Vagina (tissue), 2 donors: ENCODE data around the gene SHD. TPM values are rescaled to one million over a fixed set of nuclear protein-coding genes. Genes with fewer than 3 reads are reported as not detected.

Experiments
- DNase-seq, 2 donors: peaks; one replicate each; pipeline ENCODE4 v3.0.0-alpha.2; 2017; ENCODE audit errors: extremely low spot score in 2 of 2
- H3K27ac ChIP-seq: fragments of 200-600 bp; sonication (generic); one replicate; pipeline ENCODE4 v1.5.1; 2019
- H3K27me3 ChIP-seq: fragments of 200-600 bp; sonication (generic); one replicate; pipeline ENCODE4 v1.5.1; 2019
- H3K36me3 ChIP-seq, 2 donors: fragments of 200-600 bp; sonication (generic); one replicate each; pipeline ENCODE4 v1.5.1; 2017 to 2019
- H3K4me1 ChIP-seq: fragments of 200-600 bp; sonication (generic); one replicate; pipeline ENCODE4 v1.5.1; 2019
- H3K4me3 ChIP-seq, 2 donors: fragments of 200-600 bp; sonication (generic); 1 replicate in 1 of 2; 2 replicates in 1 of 2; pipeline ENCODE4 v1.5.1; 2016 to 2019
- H3K9me3 ChIP-seq: fragments of 200-600 bp; sonication (generic); one replicate; pipeline ENCODE4 v1.5.1; 2019
- POLR2A ChIP-seq, 2 donors: fragments of 450-650 bp; IDR thresholded peaks; one replicate each; pipeline ENCODE4 v1.6.1; 2017; ENCODE audit warnings: antibody characterized with exemption in 2 of 2, mild to moderate bottlenecking in 2 of 2, moderate library complexity in 2 of 2
- POLR2AphosphoS5 ChIP-seq, 2 donors: sonication (generic); formaldehyde crosslinking; IDR thresholded peaks; one replicate each; pipeline ENCODE4 v1.9.0; 2017; ENCODE audit warnings: antibody characterized with exemption in 2 of 2, mild to moderate bottlenecking in 2 of 2, low read depth in 1 of 2; ENCODE audit not compliant: insufficient read depth in 1 of 2
- intact Hi-C: fragments of 100-400 bp; cut with DNase I; formaldehyde crosslinking; loops from one replicate; pipeline ENCODE4 v1.15.1; 2023
- total RNA-seq: library from RNA; depleted of rRNA; stranded (reverse); fragments of >200 nt; gene quantifications from one replicate; pipeline ENCODE4 v1.2.3, GENCODE V29; 2016
- TF ChIP-seq, protein P1 (sequence below), 3 experiments: fragments of 450-650 bp in 2 of 3; fragments of 200-600 bp in 1 of 3; sonication (generic) in 1 of 3; IDR thresholded peaks; one replicate each; pipeline ENCODE4 v1.5.1; 2017 to 2019; ENCODE audit warnings: antibody characterized with exemption in 3 of 3, mild to moderate bottlenecking in 2 of 3, moderate library complexity in 2 of 3

Gene SHD
- total RNA-seq, 1 donor from 2014 or later, result not detected

- no peak for DNase-seq
- Histone ChIP-seq H3K27me3 (no peaks in the 10 kb centered on the region), H3K36me3 (no peaks in the 10 kb centered on the region), H3K4me1 (peaks cover 13% of the 10 kb centered on the region), H3K9me3 (no peaks in the 10 kb centered on the region), H3K27ac (no peak overlapping the region), H3K4me3 (no peak overlapping the region)
- TF ChIP-seq POLR2AphosphoS5 (IDR thresholded peaks at IDR 0.05; ENCODE audit: insufficient read depth in 1 of 2, low read depth in 1 of 2) (no peak), POLR2A (IDR thresholded peaks at IDR 0.05) (no peak)
- TF ChIP-seq, protein P1, sequence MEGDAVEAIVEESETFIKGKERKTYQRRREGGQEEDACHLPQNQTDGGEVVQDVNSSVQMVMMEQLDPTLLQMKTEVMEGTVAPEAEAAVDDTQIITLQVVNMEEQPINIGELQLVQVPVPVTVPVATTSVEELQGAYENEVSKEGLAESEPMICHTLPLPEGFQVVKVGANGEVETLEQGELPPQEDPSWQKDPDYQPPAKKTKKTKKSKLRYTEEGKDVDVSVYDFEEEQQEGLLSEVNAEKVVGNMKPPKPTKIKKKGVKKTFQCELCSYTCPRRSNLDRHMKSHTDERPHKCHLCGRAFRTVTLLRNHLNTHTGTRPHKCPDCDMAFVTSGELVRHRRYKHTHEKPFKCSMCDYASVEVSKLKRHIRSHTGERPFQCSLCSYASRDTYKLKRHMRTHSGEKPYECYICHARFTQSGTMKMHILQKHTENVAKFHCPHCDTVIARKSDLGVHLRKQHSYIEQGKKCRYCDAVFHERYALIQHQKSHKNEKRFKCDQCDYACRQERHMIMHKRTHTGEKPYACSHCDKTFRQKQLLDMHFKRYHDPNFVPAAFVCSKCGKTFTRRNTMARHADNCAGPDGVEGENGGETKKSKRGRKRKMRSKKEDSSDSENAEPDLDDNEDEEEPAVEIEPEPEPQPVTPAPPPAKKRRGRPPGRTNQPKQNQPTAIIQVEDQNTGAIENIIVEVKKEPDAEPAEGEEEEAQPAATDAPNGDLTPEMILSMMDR (IDR thresholded peaks at IDR 0.05), result no peak
- intact Hi-C loops, result no loop called here
Measured at GRCh38 chr19:4322942-4323665, 44.0 kb downstream of the SHD start.

DNA sequence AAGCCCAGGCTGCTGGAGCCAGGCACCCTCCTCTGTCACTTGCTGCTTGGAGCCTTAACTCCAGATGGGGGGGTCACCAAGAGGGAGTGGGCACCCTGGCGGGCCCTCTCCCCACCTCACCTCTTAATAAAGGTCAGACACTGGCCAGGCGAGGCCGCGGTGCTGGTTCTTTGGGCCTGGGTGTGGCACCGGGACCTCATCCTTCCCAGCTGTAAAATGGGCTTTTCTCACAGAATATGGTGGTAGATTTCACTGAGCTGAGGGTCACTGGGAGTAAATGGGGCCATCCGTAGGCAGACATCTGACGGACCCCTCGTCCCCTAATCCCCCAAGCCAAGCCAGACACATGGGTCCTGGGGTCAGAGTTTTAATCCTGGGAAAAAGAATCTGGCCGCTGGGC lies 44.6 kb downstream of the SHD start:
- Histone ChIP-seq H3K4me3 (no peak overlapping the region), H3K4me1 (peaks cover 16% of the 10 kb centered on the region), H3K27me3 (no peaks in the 10 kb centered on the region), H3K36me3 (no peaks in the 10 kb centered on the region), H3K9me3 (no peaks in the 10 kb centered on the region), H3K27ac (no peak overlapping the region)
- no peak for DNase-seq
- intact Hi-C loops, result no loop called here
- TF ChIP-seq, protein P1 (IDR thresholded peaks at IDR 0.05), result no peak
- TF ChIP-seq POLR2AphosphoS5 (IDR thresholded peaks at IDR 0.05; ENCODE audit: insufficient read depth in 1 of 2, low read depth in 1 of 2) (no peak), POLR2A (IDR thresholded peaks at IDR 0.05) (no peak)

GRCh38 chr19:4324228-4324627 lies 45.2 kb downstream of the SHD start:
- Histone ChIP-seq H3K36me3 (no peaks in the 10 kb centered on the region), H3K4me3 (no peak overlapping the region), H3K4me1 (peaks cover 21% of the 10 kb centered on the region), H3K9me3 (no peaks in the 10 kb centered on the region), H3K27me3 (no peaks in the 10 kb centered on the region), H3K27ac (no peak overlapping the region)
- intact Hi-C loops, result no loop called here
- no peak for DNase-seq
- no peak for TF ChIP-seq POLR2A (IDR thresholded peaks at IDR 0.05)

DNA sequence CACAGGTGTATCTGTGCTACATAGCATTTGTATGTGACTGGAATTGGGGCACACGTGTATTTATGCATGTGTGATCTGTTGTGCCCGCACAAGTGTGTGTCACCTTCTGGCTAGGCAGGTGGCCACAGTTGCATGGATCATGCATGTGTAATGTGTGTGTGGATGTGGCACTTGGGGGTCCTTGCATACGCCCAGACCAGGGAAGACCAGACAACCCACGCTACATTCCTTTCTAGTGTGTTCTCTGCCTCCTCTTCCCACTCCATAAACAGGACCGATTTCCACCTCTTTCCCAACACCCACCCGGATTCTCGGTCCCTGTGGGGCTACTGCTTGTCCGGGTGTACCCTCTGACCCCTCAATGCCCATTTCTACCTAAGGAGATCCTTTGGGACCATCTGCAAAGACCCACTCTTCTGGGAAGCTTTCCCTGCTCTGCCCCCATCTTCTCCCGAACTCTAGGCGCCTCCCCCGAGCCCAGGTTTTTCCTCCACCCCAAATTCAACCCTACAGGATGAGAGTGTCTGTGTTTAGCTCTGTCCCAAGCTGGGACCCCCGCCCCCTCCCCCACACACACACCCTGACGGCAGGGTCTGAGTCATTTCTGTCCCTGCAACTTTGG lies 47.3 kb downstream of the SHD start:
- H3K36me3 ChIP-seq, result no peaks in the 10 kb centered on the region
- intact Hi-C loops, result no loop called here
- no peak for DNase-seq
- no peaks in the 10 kb centered on the region for H3K27me3 ChIP-seq
- H3K4me3 ChIP-seq, result no peak overlapping the region
- H3K27ac ChIP-seq, result no peak overlapping the region
- peaks cover 22% of the 10 kb centered on the region for H3K4me1 ChIP-seq
- H3K9me3 ChIP-seq, result no peaks in the 10 kb centered on the region
- TF ChIP-seq POLR2A (IDR thresholded peaks at IDR 0.05) (no peak), POLR2AphosphoS5 (IDR thresholded peaks at IDR 0.05; ENCODE audit: insufficient read depth in 1 of 2, low read depth in 1 of 2) (no peak)
- TF ChIP-seq, protein P1 (IDR thresholded peaks at IDR 0.05), result no peak

- intact Hi-C loops, result no loop called here
- DNase-seq, result no peak
- TF ChIP-seq POLR2AphosphoS5 (IDR thresholded peaks at IDR 0.05; ENCODE audit: insufficient read depth in 1 of 2, low read depth in 1 of 2), result no peak
- TF ChIP-seq POLR2A (IDR thresholded peaks at IDR 0.05), result no peak
- TF ChIP-seq, protein P1 (IDR thresholded peaks at IDR 0.05), result no peak
Measured at GRCh38 chr19:4326837-4327251, 47.8 kb downstream of the SHD start.

More at GRCh38 chr19:4326837-4327251, 47.8 kb downstream of the SHD start:
- H3K9me3 ChIP-seq, result no peaks in the 10 kb centered on the region
- no peaks in the 10 kb centered on the region for H3K27me3 ChIP-seq
- H3K36me3 ChIP-seq, result no peaks in the 10 kb centered on the region
- H3K27ac ChIP-seq, result no peak overlapping the region
- H3K4me3 ChIP-seq, result peak overlapping the region; percentile 52 to 53
- H3K4me1 ChIP-seq, result peaks cover 22% of the 10 kb centered on the region
